GM10847 (cell line): Measurements from ENCODE around the gene CCN6.

ENCODE experiments used
- POLR2A ChIP-seq: IDR thresholded peaks from 2 replicates; pipeline ENCODE4 v1.6.1; 2011; ENCODE audit not compliant: insufficient read length; ENCODE audit errors: extremely low read depth

CCN6 gene

GRCh38 chr6:112066606-112067005, 12.7 kb downstream of the CCN6 start:
- TF ChIP-seq POLR2A = no peak

- no peak for TF ChIP-seq POLR2A
These were observed 27.7 kb downstream of the CCN6 start for GRCh38 chr6:112081569-112081968.

GRCh38 chr6:112085286-112086065, 31.6 kb downstream of the CCN6 start:
- no peak for TF ChIP-seq POLR2A

- no peak for TF ChIP-seq POLR2A
These were observed 32.8 kb downstream of the CCN6 start for GRCh38 chr6:112086744-112087135.

- peak; percentile 60 for TF ChIP-seq POLR2A
These were observed 33.4 kb downstream of the CCN6 start, which contains the start of the genes FAM229B and TUBE1 for GRCh38 chr6:112087136-112087911. Gene FAM229B, plus strand, starts transcription at chr6:112087591. Its CDS starts 11,693 bp downstream, at chr6:112099284. Gene TUBE1, minus strand, starts transcription at chr6:112087482. Its CDS starts 48 bp downstream, at chr6:112087434.

- TF ChIP-seq POLR2A = no peak
These were observed 34.0 kb downstream of the CCN6 start for GRCh38 chr6:112087916-112088315.

GRCh38 chr6:112096901-112097300, 43.0 kb downstream of the CCN6 start:
- no peak for TF ChIP-seq POLR2A

- no peak for TF ChIP-seq POLR2A
These were observed 46.7 kb downstream of the CCN6 start for GRCh38 chr6:112100561-112100960.

- TF ChIP-seq POLR2A = no peak
These were observed 52.7 kb downstream of the CCN6 start for GRCh38 chr6:112106562-112106961.

GRCh38 chr6:112109262-112109661, 55.4 kb downstream of the CCN6 start:
- no peak for TF ChIP-seq POLR2A

- no peak for TF ChIP-seq POLR2A
These were observed 59.5 kb downstream of the CCN6 start for GRCh38 chr6:112113431-112113830.

GRCh38 chr6:112113918-112114317, 60.0 kb downstream of the CCN6 start:
- TF ChIP-seq POLR2A = no peak

- TF ChIP-seq POLR2A = no peak
These were observed 60.8 kb downstream of the CCN6 start for GRCh38 chr6:112114577-112115223.

- TF ChIP-seq POLR2A = no peak
These were observed 62.3 kb downstream of the CCN6 start for GRCh38 chr6:112116221-112116620.

GRCh38 chr6:112117554-112117953, 63.6 kb downstream of the CCN6 start:
- no peak for TF ChIP-seq POLR2A

GRCh38 chr6:112118034-112118433, 64.1 kb downstream of the CCN6 start:
- no peak for TF ChIP-seq POLR2A
